ENCODE data around the gene CPED1.

GRCh38 chr7:121334376-121334775 is 345.9 kb downstream of the CPED1 start:
- TF ChIP-seq, protein P1, sequence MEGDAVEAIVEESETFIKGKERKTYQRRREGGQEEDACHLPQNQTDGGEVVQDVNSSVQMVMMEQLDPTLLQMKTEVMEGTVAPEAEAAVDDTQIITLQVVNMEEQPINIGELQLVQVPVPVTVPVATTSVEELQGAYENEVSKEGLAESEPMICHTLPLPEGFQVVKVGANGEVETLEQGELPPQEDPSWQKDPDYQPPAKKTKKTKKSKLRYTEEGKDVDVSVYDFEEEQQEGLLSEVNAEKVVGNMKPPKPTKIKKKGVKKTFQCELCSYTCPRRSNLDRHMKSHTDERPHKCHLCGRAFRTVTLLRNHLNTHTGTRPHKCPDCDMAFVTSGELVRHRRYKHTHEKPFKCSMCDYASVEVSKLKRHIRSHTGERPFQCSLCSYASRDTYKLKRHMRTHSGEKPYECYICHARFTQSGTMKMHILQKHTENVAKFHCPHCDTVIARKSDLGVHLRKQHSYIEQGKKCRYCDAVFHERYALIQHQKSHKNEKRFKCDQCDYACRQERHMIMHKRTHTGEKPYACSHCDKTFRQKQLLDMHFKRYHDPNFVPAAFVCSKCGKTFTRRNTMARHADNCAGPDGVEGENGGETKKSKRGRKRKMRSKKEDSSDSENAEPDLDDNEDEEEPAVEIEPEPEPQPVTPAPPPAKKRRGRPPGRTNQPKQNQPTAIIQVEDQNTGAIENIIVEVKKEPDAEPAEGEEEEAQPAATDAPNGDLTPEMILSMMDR (IDR thresholded peaks at IDR 0.05), result no peak
- TF ChIP-seq POLR2A (IDR thresholded peaks at IDR 0.05), result no peak
